C4-2B (cell line): ENCODE measurements around the gene PHRF1.

Experiments used
- CTCF ChIP-seq: fragments of 450-650 bp; conservative IDR thresholded peaks from 2 replicates; pipeline ENCODE4 v1.5.1; 2017; ENCODE audit warnings: mild to moderate bottlenecking
- ZFX ChIP-seq: fragments of 450-650 bp; IDR thresholded peaks from 2 replicates; pipeline ENCODE4 v1.6.1; 2017

GRCh38 chr11:539971-540481 lies 36.2 kb upstream of the PHRF1 start:
- TF ChIP-seq CTCF (no peak), ZFX (no peak)
